Measurements from ENCODE around the gene RAPGEF4. TPM values are rescaled to one million over a fixed set of nuclear protein-coding genes. Genes with fewer than 3 reads are reported as not detected.
A peak's percentile ranks its signal among the peaks of the same experiment; 100 is the strongest.
"Not testable (repeated sequence)": the region's sequence is repeated elsewhere in the genome, so short reads cannot be mapped to it uniquely, and the experiment has no call there.

RAPGEF4 gene
- total RNA-seq, 6 experiments from 2014 or later: 9.5 to 18.4 (median 14.7) TPM

- no peaks in the 10 kb centered on the region for H3K36me3 ChIP-seq
- H3K27ac ChIP-seq: no peak overlapping the region
- no peaks in the 10 kb centered on the region for H3K4me1 ChIP-seq
- intact Hi-C loops (cut with DNase I): no loop called here
- no peak for ATAC-seq
- H3K27me3 ChIP-seq: no peaks in the 10 kb centered on the region
- H3K4me3 ChIP-seq: no peak overlapping the region
- 90% methylated on average over 5 of the region's 5 CpGs for WGBS (ENCODE audit: insufficient coverage, low coverage, low lambda C conversion rate, missing lambda C conversion rate)
- TF ChIP-seq POLR2A (IDR thresholded peaks at IDR 0.05): no peak
- TF ChIP-seq, protein P1, sequence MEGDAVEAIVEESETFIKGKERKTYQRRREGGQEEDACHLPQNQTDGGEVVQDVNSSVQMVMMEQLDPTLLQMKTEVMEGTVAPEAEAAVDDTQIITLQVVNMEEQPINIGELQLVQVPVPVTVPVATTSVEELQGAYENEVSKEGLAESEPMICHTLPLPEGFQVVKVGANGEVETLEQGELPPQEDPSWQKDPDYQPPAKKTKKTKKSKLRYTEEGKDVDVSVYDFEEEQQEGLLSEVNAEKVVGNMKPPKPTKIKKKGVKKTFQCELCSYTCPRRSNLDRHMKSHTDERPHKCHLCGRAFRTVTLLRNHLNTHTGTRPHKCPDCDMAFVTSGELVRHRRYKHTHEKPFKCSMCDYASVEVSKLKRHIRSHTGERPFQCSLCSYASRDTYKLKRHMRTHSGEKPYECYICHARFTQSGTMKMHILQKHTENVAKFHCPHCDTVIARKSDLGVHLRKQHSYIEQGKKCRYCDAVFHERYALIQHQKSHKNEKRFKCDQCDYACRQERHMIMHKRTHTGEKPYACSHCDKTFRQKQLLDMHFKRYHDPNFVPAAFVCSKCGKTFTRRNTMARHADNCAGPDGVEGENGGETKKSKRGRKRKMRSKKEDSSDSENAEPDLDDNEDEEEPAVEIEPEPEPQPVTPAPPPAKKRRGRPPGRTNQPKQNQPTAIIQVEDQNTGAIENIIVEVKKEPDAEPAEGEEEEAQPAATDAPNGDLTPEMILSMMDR (IDR thresholded peaks at IDR 0.05): no peak
- H3K9me3 ChIP-seq: peaks cover 0 to 6% (median 0%) of the 10 kb centered on the region in 4 donors
- no peak for DNase-seq
Observed at GRCh38 chr2:172740856-172741255, 5.2 kb downstream of the RAPGEF4 start.

- H3K4me3 ChIP-seq: no peak overlapping the region
- no peak for DNase-seq
- peaks cover 0 to 6% (median 0%) of the 10 kb centered on the region in 4 donors for H3K9me3 ChIP-seq
- H3K36me3 ChIP-seq: no peaks in the 10 kb centered on the region
- no peak overlapping the region for H3K27ac ChIP-seq
- intact Hi-C loops (cut with DNase I): no loop called here
- no peak for TF ChIP-seq POLR2A (IDR thresholded peaks at IDR 0.05)
- TF ChIP-seq, protein P1 (IDR thresholded peaks at IDR 0.05): no peak
- WGBS (ENCODE audit: insufficient coverage, low coverage, low lambda C conversion rate, missing lambda C conversion rate): 74% methylated on average over 5 of the region's 9 CpGs
- ATAC-seq: no peak
- no peaks in the 10 kb centered on the region for H3K4me1 ChIP-seq
- no peaks in the 10 kb centered on the region for H3K27me3 ChIP-seq
Observed at GRCh38 chr2:172742931-172743540, 7.4 kb downstream of the RAPGEF4 start.

GRCh38 chr2:172743898-172744297 is 8.3 kb downstream of the RAPGEF4 start:
- no peak for DNase-seq
- no peak for ATAC-seq
- 83% methylated on average over 1 of the region's 1 CpG for WGBS (ENCODE audit: insufficient coverage, low coverage, low lambda C conversion rate, missing lambda C conversion rate)

DNA sequence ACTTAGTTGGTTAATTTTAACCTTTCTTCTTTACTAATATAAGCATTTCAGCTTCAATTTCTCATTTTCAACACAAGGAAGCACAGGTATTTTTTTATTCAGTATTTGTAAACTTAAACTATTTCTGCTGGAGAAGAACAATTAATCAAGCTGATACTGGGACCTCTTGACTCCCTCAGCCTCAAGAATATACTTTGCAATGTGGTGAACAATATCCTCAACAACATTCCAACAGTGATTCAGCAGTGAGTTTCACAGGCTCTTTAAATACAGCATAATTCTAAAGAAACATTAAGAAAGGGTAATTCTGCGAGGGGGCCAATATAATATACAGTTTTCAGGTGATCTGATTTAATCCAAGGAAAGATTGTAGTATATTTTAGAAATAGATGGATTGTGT is 10.0 kb downstream of the RAPGEF4 start:
- no peak overlapping the region for H3K4me3 ChIP-seq
- WGBS (ENCODE audit: insufficient coverage, low coverage, low lambda C conversion rate, missing lambda C conversion rate): 100% methylated on average over 1 of the region's 1 CpG
- H3K27me3 ChIP-seq: no peaks in the 10 kb centered on the region
- no peak for TF ChIP-seq POLR2A (IDR thresholded peaks at IDR 0.05)
- TF ChIP-seq, protein P1 (IDR thresholded peaks at IDR 0.05): no peak
- H3K36me3 ChIP-seq: no peaks in the 10 kb centered on the region
- DNase-seq: no peak
- no peak for ATAC-seq
- H3K9me3 ChIP-seq: peaks cover 0 to 6% (median 0%) of the 10 kb centered on the region in 4 donors
- no peak overlapping the region for H3K27ac ChIP-seq
- intact Hi-C loops (cut with DNase I): no loop called here
- peaks cover 0 to 4% (median 0%) of the 10 kb centered on the region in 4 donors for H3K4me1 ChIP-seq

More at GRCh38 chr2:172743898-172744297, 8.3 kb downstream of the RAPGEF4 start:
- peaks cover 0 to 6% (median 0%) of the 10 kb centered on the region in 4 donors for H3K9me3 ChIP-seq
- H3K27ac ChIP-seq: no peak overlapping the region
- TF ChIP-seq, protein P1 (IDR thresholded peaks at IDR 0.05): no peak
- TF ChIP-seq POLR2A (IDR thresholded peaks at IDR 0.05): no peak
- intact Hi-C loops (cut with DNase I): no loop called here
- no peak overlapping the region for H3K4me3 ChIP-seq
- peaks cover 0 to 4% (median 0%) of the 10 kb centered on the region in 4 donors for H3K4me1 ChIP-seq
- H3K27me3 ChIP-seq: no peaks in the 10 kb centered on the region
- H3K36me3 ChIP-seq: no peaks in the 10 kb centered on the region

DNA sequence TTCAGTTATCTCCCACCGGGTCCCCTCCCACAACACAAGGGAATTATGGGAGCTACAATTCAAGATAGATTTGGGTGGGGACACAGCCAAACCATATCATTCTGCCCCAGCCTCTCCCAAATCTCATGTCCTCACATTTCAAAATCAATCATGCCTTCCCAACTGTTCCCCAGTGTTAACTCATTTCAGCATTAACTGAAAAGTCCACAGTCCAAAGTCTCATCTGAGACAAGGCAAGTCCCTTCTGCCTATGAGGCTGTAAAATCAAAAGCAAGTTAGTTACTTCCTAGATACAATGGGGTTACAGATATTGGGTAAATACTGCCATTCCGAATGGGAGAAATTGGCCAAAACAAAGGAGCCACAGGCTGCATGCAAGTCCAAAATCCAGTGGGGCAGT is 12.9 kb downstream of the RAPGEF4 start:
- DNase-seq; H3K27me3 ChIP-seq; H3K4me3 ChIP-seq; intact Hi-C loops (cut with DNase I); H3K9me3 ChIP-seq; H3K4me1 ChIP-seq; H3K36me3 ChIP-seq: not testable (repeated sequence)
- WGBS (ENCODE audit: insufficient coverage, low coverage, low lambda C conversion rate, missing lambda C conversion rate): 72% methylated on average over 2 of the region's 2 CpGs
- ATAC-seq: peak in 3 of 4 donors; percentile 30 to 50 (median 39)
- peak overlapping the region in 1 of 3 donors; percentile 36 for H3K27ac ChIP-seq
